ENCODE results near the gene CEBPA.
A peak's percentile ranks its signal among the peaks of the same experiment; 100 is the strongest.

Gene CEBPA

DNA sequence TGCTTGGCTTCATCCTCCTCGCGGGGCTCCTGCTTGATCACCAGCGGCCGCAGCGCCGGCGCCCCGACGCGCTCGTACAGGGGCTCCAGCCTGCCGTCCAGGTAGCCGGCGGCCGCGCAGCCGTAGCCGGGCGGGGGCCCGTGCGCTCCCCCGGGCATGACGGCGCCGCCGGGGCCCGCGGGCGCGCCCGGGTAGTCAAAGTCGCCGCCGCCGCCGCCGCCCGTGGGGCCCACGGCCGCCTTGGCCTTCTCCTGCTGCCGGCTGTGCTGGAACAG lies 497 bp downstream of the CEBPA start:
- Mint-ChIP-seq H3K27ac (no peak overlapping the region), H3K27me3 (ENCODE audit: low read depth, poor library complexity) (peaks cover 69% of the 10 kb centered on the region), H3K9me3 (no peaks in the 10 kb centered on the region), H3K4me3 (no peak overlapping the region), H3K4me1 (peaks cover 19% of the 10 kb centered on the region), H3K36me3 (ENCODE audit: low read depth) (no peaks in the 10 kb centered on the region)
- TF ChIP-seq, protein P1, sequence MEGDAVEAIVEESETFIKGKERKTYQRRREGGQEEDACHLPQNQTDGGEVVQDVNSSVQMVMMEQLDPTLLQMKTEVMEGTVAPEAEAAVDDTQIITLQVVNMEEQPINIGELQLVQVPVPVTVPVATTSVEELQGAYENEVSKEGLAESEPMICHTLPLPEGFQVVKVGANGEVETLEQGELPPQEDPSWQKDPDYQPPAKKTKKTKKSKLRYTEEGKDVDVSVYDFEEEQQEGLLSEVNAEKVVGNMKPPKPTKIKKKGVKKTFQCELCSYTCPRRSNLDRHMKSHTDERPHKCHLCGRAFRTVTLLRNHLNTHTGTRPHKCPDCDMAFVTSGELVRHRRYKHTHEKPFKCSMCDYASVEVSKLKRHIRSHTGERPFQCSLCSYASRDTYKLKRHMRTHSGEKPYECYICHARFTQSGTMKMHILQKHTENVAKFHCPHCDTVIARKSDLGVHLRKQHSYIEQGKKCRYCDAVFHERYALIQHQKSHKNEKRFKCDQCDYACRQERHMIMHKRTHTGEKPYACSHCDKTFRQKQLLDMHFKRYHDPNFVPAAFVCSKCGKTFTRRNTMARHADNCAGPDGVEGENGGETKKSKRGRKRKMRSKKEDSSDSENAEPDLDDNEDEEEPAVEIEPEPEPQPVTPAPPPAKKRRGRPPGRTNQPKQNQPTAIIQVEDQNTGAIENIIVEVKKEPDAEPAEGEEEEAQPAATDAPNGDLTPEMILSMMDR (IDR thresholded peaks at IDR 0.05): no peak
- peak; percentile 38 for DNase-seq

DNA sequence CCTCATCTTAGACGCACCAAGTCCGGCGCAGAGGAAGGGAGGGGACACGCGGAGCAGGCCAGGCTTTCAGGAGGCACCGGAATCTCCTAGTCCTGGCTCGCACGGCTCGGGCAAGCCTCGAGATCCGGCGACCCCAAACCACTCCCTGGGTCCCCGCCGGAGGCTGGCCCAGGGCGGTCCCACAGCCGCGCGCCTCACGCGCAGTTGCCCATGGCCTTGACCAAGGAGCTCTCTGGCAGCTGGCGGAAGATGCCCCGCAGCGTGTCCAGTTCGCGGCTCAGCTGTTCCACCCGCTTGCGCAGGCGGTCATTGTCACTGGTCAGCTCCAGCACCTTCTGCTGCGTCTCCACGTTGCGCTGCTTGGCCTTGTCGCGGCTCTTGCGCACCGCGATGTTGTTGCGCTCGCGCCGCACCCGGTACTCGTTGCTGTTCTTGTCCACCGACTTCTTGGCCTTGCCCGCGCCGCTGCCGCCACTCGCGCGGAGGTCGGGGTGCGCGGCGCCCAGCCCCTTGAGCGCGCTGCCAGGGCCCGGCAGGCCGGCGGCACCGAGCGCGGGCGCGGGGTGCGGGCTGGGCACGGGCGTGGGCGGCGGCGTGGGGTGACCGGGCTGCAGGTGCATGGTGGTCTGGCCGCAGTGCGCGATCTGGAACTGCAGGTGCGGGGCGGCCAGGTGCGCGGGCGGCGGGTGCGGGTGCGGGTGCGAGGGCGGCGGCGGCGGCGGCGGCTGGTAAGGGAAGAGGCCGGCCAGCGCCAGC lies 1.0 kb downstream of the CEBPA start:
- H3K4me1 Mint-ChIP-seq: peaks cover 19% of the 10 kb centered on the region
- no peaks in the 10 kb centered on the region for H3K36me3 Mint-ChIP-seq (ENCODE audit: low read depth)
- peaks cover 69% of the 10 kb centered on the region for H3K27me3 Mint-ChIP-seq (ENCODE audit: low read depth, poor library complexity)
- H3K27ac Mint-ChIP-seq: no peak overlapping the region
- DNase-seq: peak; percentile 50
- peak overlapping the region; percentile 70 for H3K4me3 Mint-ChIP-seq
- TF ChIP-seq, protein P1 (IDR thresholded peaks at IDR 0.05): no peak
- no peaks in the 10 kb centered on the region for H3K9me3 Mint-ChIP-seq

DNA sequence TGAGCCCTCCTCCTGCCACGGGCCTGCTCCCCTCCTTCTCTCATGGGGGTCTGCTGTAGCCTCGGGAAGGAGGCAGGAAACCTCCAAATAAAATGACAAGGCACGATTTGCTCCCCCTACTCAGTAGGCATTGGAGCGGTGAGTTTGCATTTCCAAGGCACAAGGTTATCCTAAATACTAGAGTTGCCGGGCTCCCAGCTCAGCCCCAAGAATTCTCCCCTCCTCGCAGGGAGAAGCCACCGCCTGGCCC lies 1.5 kb downstream of the CEBPA start:
- TF ChIP-seq, protein P1 (IDR thresholded peaks at IDR 0.05): no peak
- Mint-ChIP-seq H3K4me3 (no peak overlapping the region), H3K27ac (no peak overlapping the region), H3K4me1 (peaks cover 19% of the 10 kb centered on the region), H3K36me3 (ENCODE audit: low read depth) (no peaks in the 10 kb centered on the region), H3K27me3 (ENCODE audit: low read depth, poor library complexity) (peaks cover 64% of the 10 kb centered on the region), H3K9me3 (no peaks in the 10 kb centered on the region)
- DNase-seq: no peak

DNA sequence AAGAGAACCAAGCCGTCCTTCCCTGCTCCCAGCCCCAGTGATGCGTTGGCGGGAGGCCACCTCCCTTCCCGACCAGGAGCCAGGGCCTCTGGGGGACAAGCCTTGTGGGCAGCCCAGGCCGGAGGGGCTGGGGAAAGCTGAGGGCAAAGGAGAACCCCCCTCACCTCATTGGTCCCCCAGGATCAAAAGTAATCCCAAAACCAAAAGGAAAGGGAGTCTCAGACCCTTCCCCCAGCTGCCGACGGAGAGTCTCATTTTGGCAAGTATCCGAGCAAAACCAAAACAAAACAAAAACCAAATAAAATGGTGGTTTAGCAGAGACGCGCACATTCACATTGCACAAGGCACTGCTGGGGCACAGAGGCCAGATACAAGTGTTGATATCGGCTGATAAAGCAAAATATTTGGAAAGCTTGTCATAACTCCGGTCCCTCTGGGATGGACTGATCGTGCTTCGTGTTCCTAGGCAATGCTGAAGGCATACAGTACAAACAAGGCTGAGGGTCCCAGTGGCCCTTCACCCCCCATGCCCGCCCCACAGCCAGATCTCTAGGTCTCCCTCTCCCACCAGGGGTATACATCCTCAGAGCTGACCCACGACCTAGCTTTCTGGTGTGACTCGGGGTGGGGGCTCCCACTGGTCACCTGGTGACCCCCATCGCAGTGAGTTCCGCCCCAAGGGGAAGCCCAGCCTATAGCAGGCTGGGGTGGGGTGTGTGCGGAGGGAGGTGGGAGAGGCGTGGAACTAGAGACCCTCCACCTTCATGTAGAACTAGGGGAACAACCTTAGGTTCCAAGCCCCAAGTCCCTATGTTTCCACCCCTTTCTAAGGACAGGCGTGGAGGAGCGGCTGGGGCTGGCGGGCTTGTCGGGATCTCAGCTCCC lies 2.1 kb downstream of the CEBPA start:
- DNase-seq: no peak
- Mint-ChIP-seq H3K27me3 (ENCODE audit: low read depth, poor library complexity) (peaks cover 63% of the 10 kb centered on the region), H3K36me3 (ENCODE audit: low read depth) (no peaks in the 10 kb centered on the region), H3K27ac (no peak overlapping the region), H3K4me3 (no peak overlapping the region), H3K4me1 (peaks cover 22% of the 10 kb centered on the region), H3K9me3 (no peaks in the 10 kb centered on the region)
- TF ChIP-seq, protein P1 (IDR thresholded peaks at IDR 0.05): no peak

DNA sequence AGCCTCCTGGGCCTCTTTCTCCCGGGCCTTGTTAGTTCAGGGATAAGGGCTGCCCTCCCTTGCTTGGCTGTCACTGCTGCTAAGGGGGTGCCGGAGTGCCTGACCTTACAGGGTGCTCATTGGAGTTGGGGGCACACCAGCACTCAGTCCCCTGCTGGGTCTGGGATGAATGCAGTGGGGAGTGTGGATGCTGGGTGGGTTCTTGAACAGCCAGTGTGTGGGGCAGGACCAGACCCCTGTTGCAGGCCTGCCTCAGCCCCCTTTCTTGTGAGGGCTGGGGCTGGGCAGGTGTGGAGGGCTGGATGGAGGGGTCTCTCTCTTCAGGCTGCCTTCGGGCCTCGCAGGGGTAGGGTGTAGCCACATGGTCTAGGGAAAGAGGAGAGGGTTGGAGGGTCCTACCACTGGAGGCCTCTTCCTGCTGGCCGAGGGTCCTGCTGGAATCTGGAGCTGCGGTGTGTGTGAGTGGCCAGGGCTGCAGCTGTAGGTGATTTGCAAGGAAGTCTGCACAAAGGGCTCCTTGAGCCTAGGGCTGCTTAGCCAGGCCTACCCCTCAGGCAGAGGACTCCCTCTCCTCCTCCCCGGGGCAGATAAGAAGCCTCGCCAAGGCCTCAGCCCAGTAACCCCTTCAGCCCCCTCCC lies 3.2 kb downstream of the CEBPA start:
- Mint-ChIP-seq H3K27me3 (ENCODE audit: low read depth, poor library complexity) (peaks cover 56% of the 10 kb centered on the region), H3K36me3 (ENCODE audit: low read depth) (no peaks in the 10 kb centered on the region), H3K4me1 (peaks cover 19% of the 10 kb centered on the region), H3K9me3 (no peaks in the 10 kb centered on the region), H3K27ac (no peak overlapping the region), H3K4me3 (no peak overlapping the region)
- TF ChIP-seq, protein P1 (IDR thresholded peaks at IDR 0.05): no peak
- DNase-seq: no peak
